Loucy (cell line): Measurements from ENCODE around the gene KY.

Experiments
- H2AFZ ChIP-seq: fragments of 200-600 bp; sonication (generic); 2 replicates; pipeline ENCODE4 v1.6.0; 2016; ENCODE audit warnings: antibody characterized with exemption, mild to moderate bottlenecking, low read length, moderate library complexity
- H3F3A ChIP-seq: fragments of 200-600 bp; 2 replicates; pipeline ENCODE4 v1.6.0; 2016; ENCODE audit warnings: antibody characterized with exemption, low read depth, mild to moderate bottlenecking
- H3K27me3 ChIP-seq: fragments of 200-600 bp; sonication (generic); 2 replicates; pipeline ENCODE4 v1.6.1; 2014; ENCODE audit warnings: low read length, mild to moderate bottlenecking; ENCODE audit not compliant: insufficient read depth, poor library complexity, severe bottlenecking
- H3K36me3 ChIP-seq: fragments of 200-600 bp; sonication (generic); 2 replicates; pipeline ENCODE4 v1.6.1; 2016; ENCODE audit warnings: low read length; ENCODE audit not compliant: insufficient read depth
- H3K4me1 ChIP-seq: fragments of 200-600 bp; sonication (generic); 2 replicates; pipeline ENCODE4 v1.5.1; 2014; ENCODE audit warnings: low read length, mild to moderate bottlenecking; ENCODE audit not compliant: insufficient read depth, poor library complexity, severe bottlenecking
- H3K4me2 ChIP-seq: fragments of 200-600 bp; sonication (generic); 2 replicates; pipeline ENCODE4 v1.6.0; 2014; ENCODE audit warnings: antibody characterized with exemption, low read length, low read depth, mild to moderate bottlenecking; ENCODE audit not compliant: poor library complexity, severe bottlenecking
- H3K4me3 ChIP-seq: fragments of 200-600 bp; sonication (generic); 2 replicates; pipeline ENCODE4 v1.5.1; 2014; ENCODE audit warnings: low read length, mild to moderate bottlenecking, mixed read lengths; ENCODE audit not compliant: poor library complexity, severe bottlenecking
- H3K79me2 ChIP-seq: fragments of 200-600 bp; sonication (generic); 2 replicates; pipeline ENCODE4 v1.6.1; 2014; ENCODE audit warnings: low read length; ENCODE audit not compliant: insufficient read depth
- H3K9ac ChIP-seq: fragments of 200-600 bp; sonication (generic); 2 replicates; pipeline ENCODE4 v1.6.0; 2014; ENCODE audit warnings: mild to moderate bottlenecking, low read depth, low read length, moderate library complexity; ENCODE audit not compliant: poor library complexity, severe bottlenecking
- H3K9me2 ChIP-seq: fragments of 200-600 bp; sonication (generic); replicated peaks from 2 replicates; pipeline ENCODE4 v1.6.1; 2016; ENCODE audit warnings: low read depth, low read length, mixed read lengths
- H3K9me3 ChIP-seq: fragments of 200-600 bp; sonication (generic); 2 replicates; pipeline ENCODE4 v1.6.1; 2014; ENCODE audit warnings: mild to moderate bottlenecking, antibody characterized with exemption, low read length, low read depth; ENCODE audit not compliant: insufficient read depth
- H4K20me1 ChIP-seq: fragments of 200-600 bp; sonication (generic); 2 replicates; pipeline ENCODE4 v1.6.0; 2014; ENCODE audit warnings: antibody characterized with exemption, low read length, mild to moderate bottlenecking; ENCODE audit not compliant: insufficient read depth, poor library complexity, severe bottlenecking
- CTCF ChIP-seq: fragments of 200-600 bp; sonication (generic); conservative IDR thresholded peaks from 2 replicates; pipeline ENCODE4 v1.5.1; 2014; ENCODE audit warnings: mild to moderate bottlenecking, antibody characterized with exemption, low read length
- EZH2phosphoT487 ChIP-seq: fragments of 200-600 bp; IDR thresholded peaks from 2 replicates; pipeline ENCODE4 v1.6.1; 2018; ENCODE audit warnings: antibody characterized with exemption, mild to moderate bottlenecking, moderate library complexity, borderline replicate concordance

KY gene

GRCh38 chr3:134672571-134672970 lies 21.7 kb upstream of the KY start:
- H3K9ac ChIP-seq, result no peak overlapping the region
- H3K9me3 ChIP-seq, result no peaks in the 10 kb centered on the region
- no peak overlapping the region for H3K4me2 ChIP-seq
- H3K36me3 ChIP-seq, result no peaks in the 10 kb centered on the region
- no peaks in the 10 kb centered on the region for H3K9me2 ChIP-seq
- no peaks in the 10 kb centered on the region for H4K20me1 ChIP-seq
- H3K4me1 ChIP-seq, result no peaks in the 10 kb centered on the region
- H3K4me3 ChIP-seq, result no peak overlapping the region
- no peaks in the 10 kb centered on the region for H3K79me2 ChIP-seq
- TF ChIP-seq EZH2phosphoT487, result no peak
- no peak overlapping the region for H2AFZ ChIP-seq
- no peaks in the 10 kb centered on the region for H3K27me3 ChIP-seq
- H3F3A ChIP-seq, result no peaks in the 10 kb centered on the region

- H3K4me1 ChIP-seq, result no peaks in the 10 kb centered on the region
- TF ChIP-seq EZH2phosphoT487, result no peak
- TF ChIP-seq CTCF, result no peak
- no peaks in the 10 kb centered on the region for H3K9me3 ChIP-seq
- H3K9ac ChIP-seq, result no peak overlapping the region
- H2AFZ ChIP-seq, result no peak overlapping the region
- no peaks in the 10 kb centered on the region for H3F3A ChIP-seq
- H3K79me2 ChIP-seq, result no peaks in the 10 kb centered on the region
- H3K4me2 ChIP-seq, result no peak overlapping the region
- H3K27me3 ChIP-seq, result no peaks in the 10 kb centered on the region
- H3K4me3 ChIP-seq, result no peak overlapping the region
- no peaks in the 10 kb centered on the region for H3K9me2 ChIP-seq
- no peaks in the 10 kb centered on the region for H3K36me3 ChIP-seq
- H4K20me1 ChIP-seq, result no peaks in the 10 kb centered on the region
Observed at GRCh38 chr3:134667956-134668355, 17.1 kb upstream of the KY start.

GRCh38 chr3:134667406-134667805 lies 16.6 kb upstream of the KY start:
- no peak for TF ChIP-seq EZH2phosphoT487
- TF ChIP-seq CTCF, result no peak
- H2AFZ ChIP-seq, result no peak overlapping the region
- H3K9ac ChIP-seq, result no peak overlapping the region
- H3K79me2 ChIP-seq, result no peaks in the 10 kb centered on the region
- H3K27me3 ChIP-seq, result no peaks in the 10 kb centered on the region
- H3K36me3 ChIP-seq, result no peaks in the 10 kb centered on the region
- no peaks in the 10 kb centered on the region for H3K4me1 ChIP-seq
- no peak overlapping the region for H3K4me3 ChIP-seq
- H4K20me1 ChIP-seq, result no peaks in the 10 kb centered on the region
- no peaks in the 10 kb centered on the region for H3K9me2 ChIP-seq
- no peaks in the 10 kb centered on the region for H3K9me3 ChIP-seq
- no peaks in the 10 kb centered on the region for H3F3A ChIP-seq
- no peak overlapping the region for H3K4me2 ChIP-seq

GRCh38 chr3:134666885-134667284 lies 16.1 kb upstream of the KY start:
- H3K4me3 ChIP-seq, result no peak overlapping the region
- H3K9me3 ChIP-seq, result no peaks in the 10 kb centered on the region
- no peak overlapping the region for H3K9ac ChIP-seq
- no peaks in the 10 kb centered on the region for H3F3A ChIP-seq
- H3K4me1 ChIP-seq, result no peaks in the 10 kb centered on the region
- no peaks in the 10 kb centered on the region for H4K20me1 ChIP-seq
- no peaks in the 10 kb centered on the region for H3K36me3 ChIP-seq
- H3K27me3 ChIP-seq, result no peaks in the 10 kb centered on the region
- H3K4me2 ChIP-seq, result no peak overlapping the region
- H2AFZ ChIP-seq, result no peak overlapping the region
- no peaks in the 10 kb centered on the region for H3K79me2 ChIP-seq
- no peak for TF ChIP-seq EZH2phosphoT487
- TF ChIP-seq CTCF, result no peak
- H3K9me2 ChIP-seq, result no peaks in the 10 kb centered on the region
